Caki2 (cell line): ENCODE data around the gene RAPGEF3. TPM values are rescaled to one million over a fixed set of nuclear protein-coding genes. Genes with fewer than 3 reads are reported as not detected.
A peak's percentile ranks its signal among the peaks of the same experiment; 100 is the strongest.

Experiments
- DNase-seq: peaks from one replicate; pipeline ENCODE4 v3.0.0-alpha.2; 2015; ENCODE audit warnings: low read depth
- in situ Hi-C: cut with HindIII; loops from 2 replicates; pipeline ENCODE4 v1.10.0; 2016; ENCODE audit warnings: low sequenced_read_pairs, low pct_unique_long_range_greater_than_20kb, mixed read lengths
- total RNA-seq: library from RNA; depleted of rRNA; stranded (reverse); fragments of >200 nt; shearing (Covaris generic); gene quantifications from 2 replicates; pipeline ENCODE4 v1.2.3, GENCODE V29; 2014; ENCODE audit warnings: low replicate concordance

RAPGEF3 gene
- total RNA-seq, 1 experiment from 2014 or later = 112 TPM

DNA sequence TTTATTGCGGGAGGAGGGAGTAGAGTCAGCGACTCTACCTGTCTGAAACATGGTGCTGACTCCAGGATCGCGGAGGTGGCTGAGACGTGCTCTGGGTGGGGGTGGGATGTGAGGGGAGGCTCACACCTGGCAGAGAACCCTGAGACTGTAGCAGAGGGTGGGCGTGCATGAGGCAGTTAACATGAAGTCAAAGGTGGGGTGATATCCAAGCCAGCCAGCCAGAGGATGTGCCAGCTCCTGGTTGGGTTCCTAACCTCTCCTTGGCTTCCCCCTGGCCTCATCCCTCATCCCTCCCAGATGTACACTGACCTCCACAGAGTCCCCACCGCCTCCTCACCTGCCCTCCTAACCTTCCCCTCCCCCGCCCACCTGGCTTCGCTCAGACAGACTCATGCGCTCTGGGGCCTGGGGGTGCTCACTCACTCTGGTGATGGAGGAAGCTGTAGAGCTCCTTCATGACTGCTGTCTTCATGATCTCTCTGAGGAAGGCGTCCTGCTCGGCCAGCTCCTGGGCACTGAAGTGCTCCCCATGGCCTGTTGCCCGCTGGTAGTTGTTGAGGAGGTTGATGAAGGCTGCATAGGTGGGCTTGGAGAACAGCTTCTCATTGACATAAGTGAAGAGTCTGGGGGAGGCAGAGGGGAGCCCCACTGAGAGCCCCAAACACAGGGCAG, 42.7 kb downstream of the RAPGEF3 start:
- no peak for DNase-seq
- in situ Hi-C loops = no loop called here

DNA sequence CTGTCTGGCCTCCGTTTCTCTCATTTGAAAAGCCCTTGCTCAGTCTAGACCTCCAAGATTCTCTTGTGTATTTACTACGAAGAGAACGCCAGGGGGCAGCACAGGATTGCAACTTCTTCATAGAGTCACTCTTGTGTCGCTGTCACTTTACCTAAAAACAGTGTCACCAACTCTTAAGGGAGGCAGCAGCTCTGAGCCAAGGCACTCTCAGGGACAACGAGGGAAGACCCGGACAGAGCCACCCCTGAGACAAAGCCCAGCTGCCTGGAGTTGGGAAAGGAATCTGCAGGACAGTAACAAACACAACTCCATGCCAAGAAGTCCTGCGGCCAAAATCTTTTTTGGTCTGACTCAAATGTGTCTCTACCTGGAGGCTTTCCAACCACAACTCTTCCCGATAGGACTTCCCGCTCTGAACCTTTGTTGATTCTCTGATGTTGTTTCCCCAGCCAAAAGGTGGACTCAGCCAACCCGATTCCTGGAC, 43.2 kb downstream of the RAPGEF3 start:
- peak; percentile 58 for DNase-seq
- in situ Hi-C loops = no loop called here

DNA sequence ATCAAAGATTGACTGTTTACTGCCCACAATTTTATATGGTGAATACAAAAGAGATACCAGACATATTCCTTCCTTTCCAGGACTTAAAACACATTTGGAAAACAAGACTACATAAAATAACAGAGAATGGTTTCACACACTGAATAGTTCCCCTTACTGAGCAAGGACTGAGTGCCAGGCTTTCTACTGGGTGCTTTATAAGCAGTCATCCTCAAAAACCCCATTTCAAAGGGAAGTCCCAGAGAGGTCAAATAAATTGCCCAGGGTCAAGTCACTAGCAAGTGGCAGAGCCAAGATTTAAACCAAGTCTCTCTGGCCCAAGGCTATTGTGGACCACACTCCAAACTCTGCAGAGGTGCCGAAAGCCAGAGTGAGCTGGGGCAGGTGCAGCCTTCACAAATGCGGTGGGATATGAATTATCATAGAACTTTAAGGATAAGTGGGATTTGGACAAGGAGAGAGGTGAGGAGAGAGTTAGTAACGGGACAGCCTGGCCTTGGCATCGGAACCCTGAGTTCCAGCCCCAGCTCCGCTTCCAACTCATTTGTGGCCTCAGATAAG, 43.8 kb downstream of the RAPGEF3 start:
- in situ Hi-C loops = no loop called here
- no peak for DNase-seq

DNA sequence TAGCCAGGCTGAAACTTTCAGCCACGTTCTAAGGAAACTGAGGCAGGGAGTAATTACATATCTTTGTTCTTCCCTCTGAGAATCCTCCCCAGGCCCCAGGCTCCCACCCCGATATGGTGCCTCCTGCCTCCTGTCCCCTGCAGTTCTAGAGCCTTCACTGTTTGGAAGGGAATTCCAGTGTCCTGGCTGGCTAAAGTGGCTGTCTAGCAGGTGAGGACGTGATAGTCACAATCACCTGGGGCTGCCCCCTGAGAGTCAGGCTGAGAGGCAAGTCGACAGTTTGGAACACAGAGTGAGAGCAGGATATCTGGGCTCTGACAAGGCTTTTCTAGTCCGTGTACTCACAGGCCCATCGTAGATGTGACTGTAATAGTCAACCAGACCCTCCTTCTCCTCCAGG, 46.5 kb downstream of the RAPGEF3 start:
- DNase-seq = no peak
- in situ Hi-C loops = no loop called here

DNA sequence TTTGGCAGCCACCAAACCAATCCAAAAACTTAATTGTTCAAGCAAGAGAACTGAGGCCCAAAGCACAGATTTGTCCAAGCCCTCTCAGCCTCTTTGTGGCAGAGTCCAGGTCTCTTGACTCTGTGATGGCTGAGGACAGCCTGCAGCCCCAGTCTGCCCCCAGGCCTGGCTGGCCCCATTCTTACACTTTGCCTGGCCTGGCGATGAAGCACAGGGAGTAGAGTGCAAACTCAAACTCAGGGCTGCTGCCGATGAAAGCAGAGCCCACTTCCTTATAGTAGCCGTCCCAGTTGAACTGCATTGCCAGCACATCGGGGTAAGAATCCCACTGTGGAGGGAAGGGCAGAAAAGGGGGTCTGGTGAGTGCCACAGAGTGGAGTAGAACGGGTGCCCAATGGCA, 47.2 kb downstream of the RAPGEF3 start:
- in situ Hi-C loops = no loop called here
- DNase-seq = no peak

DNA sequence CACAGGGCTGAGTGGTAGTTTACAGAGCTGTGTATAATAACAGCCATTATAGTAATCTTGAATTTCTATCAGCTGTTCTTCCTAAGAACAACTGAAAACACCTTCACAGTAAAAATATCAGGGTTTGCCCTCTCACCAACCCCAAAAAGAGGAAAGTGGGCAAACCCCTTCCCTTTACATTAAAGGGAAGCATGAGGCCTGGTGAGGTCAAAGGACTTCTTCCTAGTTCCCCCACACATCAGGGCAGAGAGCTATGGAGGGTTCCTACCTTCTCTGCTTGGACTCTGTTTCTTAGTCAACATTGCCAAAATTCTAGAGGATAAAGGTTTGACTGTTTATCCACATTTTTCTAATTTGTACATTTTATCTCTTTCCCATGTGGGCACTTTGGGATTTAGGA, 48.4 kb downstream of the RAPGEF3 start:
- in situ Hi-C loops = no loop called here
- no peak for DNase-seq

DNA sequence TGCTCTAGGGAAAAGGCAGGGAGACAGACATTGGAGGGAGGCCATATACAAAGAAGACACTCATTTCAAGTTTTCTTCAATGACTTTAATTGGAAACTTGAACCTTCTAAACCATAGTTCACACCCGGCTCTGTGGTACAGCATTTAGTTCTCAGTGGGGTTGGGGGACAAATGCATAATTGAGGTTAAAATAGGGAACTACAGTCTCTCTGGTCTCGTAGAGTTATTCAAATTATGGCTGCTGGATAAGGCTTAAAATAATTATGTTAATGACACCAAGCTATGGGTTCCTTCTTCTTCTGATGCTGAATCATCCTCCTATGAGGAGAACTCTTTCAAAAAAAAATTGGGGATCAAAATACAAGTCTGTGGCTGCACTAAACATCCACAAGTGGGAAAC, 49.0 kb downstream of the RAPGEF3 start:
- DNase-seq = no peak
- in situ Hi-C loops = no loop called here

DNA sequence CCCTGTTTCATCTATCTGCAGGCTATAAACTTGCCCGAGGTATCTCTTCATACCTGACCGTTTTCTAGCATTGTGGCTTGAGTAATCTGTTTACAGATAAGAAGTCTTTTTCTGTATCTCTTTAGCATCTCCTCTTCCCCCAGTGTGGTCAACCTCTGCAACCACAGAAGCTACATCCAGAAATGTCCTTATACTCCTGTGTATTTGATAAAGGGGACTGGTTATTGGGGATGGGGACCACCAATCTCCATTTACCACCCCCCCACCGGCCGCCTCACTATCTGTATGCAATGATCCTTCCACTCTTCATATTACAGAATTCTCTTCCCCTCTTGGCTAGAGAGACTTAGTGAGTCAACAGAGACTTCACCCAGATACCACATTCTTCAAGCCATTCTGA, 49.4 kb downstream of the RAPGEF3 start:
- no peak for DNase-seq
- in situ Hi-C loops = no loop called here

DNA sequence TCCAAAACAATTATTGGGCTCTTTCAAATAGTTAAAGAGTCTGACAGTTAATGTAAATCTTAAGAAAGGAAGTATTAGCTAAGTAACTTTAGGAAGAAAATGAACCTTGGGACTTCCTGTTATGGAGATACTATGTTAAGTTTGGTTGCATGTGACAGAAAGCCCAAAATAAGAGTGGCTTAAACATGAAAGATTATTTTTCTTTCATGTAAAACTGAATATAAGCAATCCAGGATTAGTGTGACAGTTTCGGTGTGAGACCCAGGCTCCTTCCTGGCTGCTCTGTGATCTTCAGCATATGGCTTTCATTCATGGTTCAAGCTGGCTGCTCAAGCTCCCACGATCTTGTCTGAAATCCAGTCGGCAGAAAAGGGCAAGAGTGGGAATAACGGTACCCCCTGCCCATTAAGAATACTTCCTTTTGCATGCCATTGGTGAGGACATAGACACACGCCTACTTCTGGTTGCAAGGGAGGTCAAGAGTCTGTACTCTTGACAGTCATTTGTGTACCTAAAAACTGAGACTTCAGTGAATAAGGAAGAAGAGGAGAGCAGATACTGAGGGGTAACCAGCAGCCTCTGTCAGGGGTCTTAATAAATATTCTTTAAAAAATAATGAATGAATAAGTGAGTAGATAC, 50.7 kb downstream of the RAPGEF3 start:
- DNase-seq = no peak
- in situ Hi-C loops = no loop called here

DNA sequence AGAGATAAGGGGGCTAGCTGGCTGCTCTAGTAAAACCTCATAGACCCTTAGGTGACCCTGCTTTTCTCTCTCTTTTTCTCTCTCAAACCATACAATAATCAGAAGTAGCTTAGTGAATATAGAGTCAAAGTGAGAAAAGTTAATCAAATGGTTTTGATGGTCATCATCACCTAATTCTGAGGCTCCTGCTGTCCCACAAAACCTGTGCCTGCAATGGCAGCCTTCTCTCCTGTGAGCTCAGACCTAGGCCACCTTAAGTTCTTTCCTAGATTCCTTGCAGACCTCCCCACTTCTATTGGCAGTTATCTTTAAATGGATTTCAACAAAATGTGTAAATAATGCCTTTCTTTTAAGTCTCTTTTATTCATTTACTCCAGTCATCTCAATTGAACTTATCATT, 51.3 kb downstream of the RAPGEF3 start:
- DNase-seq = no peak
- in situ Hi-C loops = no loop called here

DNA sequence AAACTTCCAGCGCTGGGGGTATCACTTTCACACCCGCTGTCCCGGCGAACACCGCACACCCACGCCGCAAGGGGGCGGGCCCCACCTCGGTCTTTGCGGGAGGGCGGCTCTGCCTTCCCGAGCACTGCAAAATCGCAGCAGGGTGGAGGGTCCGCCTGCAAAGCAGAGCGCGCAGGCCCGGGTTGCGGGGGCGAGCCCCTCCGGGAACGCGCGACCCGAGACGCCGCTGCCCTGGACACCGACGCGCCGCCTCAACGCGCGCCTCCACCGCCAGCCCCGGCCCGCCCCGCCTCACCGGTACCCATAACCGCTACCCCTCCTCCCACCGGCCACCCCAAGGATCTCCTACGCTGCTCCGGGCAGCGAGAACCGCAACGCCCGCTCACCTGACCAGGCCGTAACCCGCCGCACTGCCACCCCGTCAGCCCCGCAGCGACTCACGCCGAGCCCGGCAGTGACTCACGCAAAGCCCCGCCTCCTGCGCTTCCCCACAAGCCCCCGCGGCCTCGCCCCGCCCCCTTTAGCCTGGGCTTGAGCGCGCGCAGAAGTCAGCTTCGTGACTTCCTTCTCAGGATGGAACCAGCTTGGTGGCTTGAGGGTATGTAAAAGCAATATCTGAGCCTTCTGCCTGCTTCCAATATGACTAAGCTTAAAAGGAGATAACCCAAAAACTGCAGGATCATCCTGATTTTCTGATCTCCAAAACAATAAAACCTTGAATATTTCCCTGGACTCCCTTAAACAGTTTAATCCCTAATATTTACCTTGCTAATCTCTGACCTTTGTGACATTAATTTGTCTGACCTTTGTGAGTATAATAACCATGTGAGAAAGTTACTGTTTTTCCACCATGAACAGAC, 52.9 kb downstream of the RAPGEF3 start, which contains the start of gene RPAP3:
TSS of gene RPAP3 (minus strand) at position 465 of the 860 bp plus-strand sequence. CDS start 3,190 bp downstream, outside the sequence.
- peak; percentile 72 for DNase-seq
- in situ Hi-C loops = no loop called here

DNA sequence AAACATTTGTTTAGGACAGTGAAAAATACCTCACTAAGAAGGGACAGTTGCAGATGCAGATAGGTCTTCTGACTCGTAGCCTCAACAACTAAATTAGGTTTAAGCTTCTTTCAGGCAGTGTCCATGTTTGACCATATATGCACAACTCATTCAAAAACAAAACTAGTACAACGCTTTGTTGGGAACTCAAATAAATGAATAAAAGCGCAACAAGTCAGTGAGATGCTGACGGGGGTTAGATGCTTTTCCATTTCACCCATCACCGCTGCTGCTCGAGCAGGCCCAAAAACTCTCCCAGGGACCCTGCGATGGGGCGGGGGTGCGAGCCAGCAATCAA, 53.5 kb downstream of the RAPGEF3 start:
- in situ Hi-C loops = no loop called here
- DNase-seq = peak; percentile 19

DNA sequence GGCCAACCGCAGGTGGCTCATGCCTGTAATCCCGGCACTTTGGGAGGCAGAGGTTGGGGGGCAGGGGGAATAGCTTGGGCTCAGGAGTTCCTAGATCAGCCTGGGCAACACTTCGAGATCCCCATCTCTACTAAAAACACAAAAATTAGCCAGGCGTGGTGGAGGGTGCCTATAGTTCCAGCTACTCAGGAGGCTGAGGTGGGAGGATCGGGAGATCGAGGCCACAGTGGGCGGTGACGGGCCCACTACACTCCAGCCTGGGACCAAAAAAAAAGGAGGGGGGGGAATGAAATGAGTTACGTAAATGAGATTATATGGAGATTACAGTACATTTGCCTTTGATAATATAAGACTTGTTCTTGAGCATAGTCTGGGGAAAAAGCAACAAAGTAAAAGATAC, 54.0 kb downstream of the RAPGEF3 start:
- in situ Hi-C loops = no loop called here
- DNase-seq = no peak

DNA sequence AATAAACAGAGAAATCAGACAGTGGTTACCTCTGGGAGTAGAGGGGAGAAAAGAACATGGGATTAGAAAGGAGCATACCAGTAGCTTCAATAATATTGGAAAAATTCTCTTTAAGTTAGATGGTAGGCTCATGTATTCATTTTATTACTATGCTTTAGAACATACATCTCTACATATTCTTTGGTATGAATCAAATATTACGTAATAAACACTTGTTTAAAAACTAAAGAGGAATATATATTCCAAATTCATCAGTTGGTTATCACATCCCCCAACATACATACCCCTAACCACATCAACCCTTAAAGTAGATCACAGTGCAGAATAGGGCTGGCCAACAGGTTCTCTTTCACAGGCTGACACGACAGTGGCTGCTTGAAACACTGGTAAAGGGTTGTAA, 58.4 kb downstream of the RAPGEF3 start:
- in situ Hi-C loops = no loop called here
- no peak for DNase-seq

DNA sequence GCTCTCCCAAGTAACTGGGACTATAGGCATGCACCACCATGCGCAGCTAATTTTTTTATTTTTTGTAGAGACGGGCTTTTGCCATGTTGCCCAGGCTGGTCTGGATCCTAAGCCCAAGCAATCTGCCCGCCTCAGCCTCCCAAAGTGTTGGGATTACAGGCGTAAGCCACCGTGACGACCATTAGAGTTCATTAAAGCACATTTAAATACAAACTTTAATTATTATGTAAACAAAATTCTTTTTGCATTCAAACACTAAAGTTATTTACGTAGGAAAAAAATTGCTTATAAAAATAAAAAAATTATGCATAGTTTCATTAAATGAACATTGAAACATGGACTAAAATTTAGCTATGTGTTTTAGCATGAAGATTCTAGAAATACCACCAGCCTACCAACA, 60.0 kb downstream of the RAPGEF3 start:
- in situ Hi-C loops = loop anchor here (25.0 kb wide), 1 partner anchor 661 kb away; no protein-coding TSS in a partner anchor
- no peak for DNase-seq

DNA sequence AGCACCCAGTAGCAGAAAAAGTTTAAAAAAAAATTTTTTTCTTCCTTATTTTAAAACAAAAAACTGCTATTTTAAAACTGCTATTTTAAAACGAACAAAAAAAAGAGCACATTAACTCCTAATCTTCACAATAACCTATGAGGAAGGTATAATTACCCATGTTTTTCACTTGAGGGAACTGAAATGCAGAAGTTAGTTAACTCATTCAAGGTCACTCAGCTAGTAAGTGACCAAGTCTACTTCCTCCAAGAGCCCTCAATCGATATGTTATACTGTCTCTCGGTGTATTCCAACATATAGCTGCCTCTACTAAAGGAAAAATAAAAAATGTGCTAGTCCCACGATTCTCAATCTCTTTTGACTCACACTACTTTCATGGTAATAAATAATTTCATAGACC, 60.6 kb downstream of the RAPGEF3 start:
- in situ Hi-C loops = loop anchor here (25.0 kb wide), 1 partner anchor 661 kb away; no protein-coding TSS in a partner anchor
- DNase-seq = no peak

DNA sequence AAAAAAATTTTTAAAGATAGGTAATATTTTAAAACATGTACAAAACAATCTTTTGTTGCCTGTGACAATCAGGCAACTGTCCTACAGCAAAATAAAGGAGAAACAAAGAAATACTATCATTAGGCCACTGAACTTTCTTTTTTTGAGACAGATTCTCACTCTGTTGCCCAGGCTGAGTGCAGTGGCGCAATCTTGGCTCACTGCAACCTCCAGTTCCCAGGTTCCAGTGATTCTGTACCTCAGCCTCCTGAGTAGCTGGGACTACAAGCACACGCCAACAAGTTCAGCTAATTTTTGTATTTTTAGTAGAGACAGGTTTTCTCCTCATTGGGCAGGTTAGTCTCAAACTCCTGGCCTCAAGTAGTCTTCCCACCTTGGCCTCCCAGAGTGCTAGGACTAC, 69.5 kb downstream of the RAPGEF3 start:
- in situ Hi-C loops = loop anchor here (25.0 kb wide), 1 partner anchor 652 kb away; no protein-coding TSS in a partner anchor
- no peak for DNase-seq

DNA sequence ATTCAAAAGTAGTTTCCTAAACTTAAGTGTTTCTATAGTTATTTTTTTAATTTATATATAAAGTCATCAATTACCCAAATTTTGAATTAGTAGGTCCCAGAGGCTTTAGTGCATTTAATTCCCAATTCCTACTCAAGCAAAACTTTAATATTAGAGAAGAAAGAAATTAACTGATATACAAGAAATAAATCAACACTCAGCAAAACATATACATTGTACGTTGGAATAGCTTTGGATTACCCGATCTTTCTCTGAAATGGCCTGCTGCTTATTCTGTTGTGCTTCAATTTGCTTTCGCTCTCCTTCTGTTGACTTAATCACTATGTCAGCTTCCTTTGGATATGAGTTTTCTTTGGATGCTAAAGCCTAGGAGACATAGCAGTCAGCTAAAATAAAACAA, 71.0 kb downstream of the RAPGEF3 start:
- DNase-seq = no peak
- in situ Hi-C loops = loop anchor here (25.0 kb wide), 1 partner anchor 650 kb away; no protein-coding TSS in a partner anchor
